HCT116 (cell line): ENCODE results near the gene POT1.

Experiments
- CEBPB ChIP-seq: IDR thresholded peaks from 2 replicates; pipeline ENCODE4 v1.6.1; 2012; ENCODE audit warnings: low read depth
- EZH2phosphoT487 ChIP-seq: fragments of 200-600 bp; IDR thresholded peaks from 2 replicates; pipeline ENCODE4 v1.6.1; 2018; ENCODE audit warnings: antibody characterized with exemption, borderline replicate concordance
- SIN3A ChIP-seq: IDR thresholded peaks from 2 replicates; pipeline ENCODE4 v1.6.1; 2012; ENCODE audit warnings: low read depth
- TF ChIP-seq, protein P1 (sequence below), 3 experiments: fragments of 200-600 bp in 1 of 3; sonication (generic) in 1 of 3; IDR thresholded peaks in 2 of 3; conservative IDR thresholded peaks in 1 of 3; 2 replicates each; pipeline ENCODE4 v1.5.1; 2012 to 2017; ENCODE audit warnings: low read depth in 2 of 3, low read length in 2 of 3, antibody characterized with exemption in 1 of 3, borderline replicate concordance in 1 of 3, control low read depth in 1 of 3, mild to moderate bottlenecking in 1 of 3, mixed read lengths in 1 of 3, mixed run types in 1 of 3, moderate library complexity in 1 of 3; ENCODE audit not compliant: insufficient read depth in 1 of 3

GRCh38 chr7:124929467-124930172 is at the start of gene POT1:
- TF ChIP-seq CEBPB = no peak
- 0 out of 2 replicates have a peak, but pooled peaks have one; percentile 14 for TF ChIP-seq SIN3A
- TF ChIP-seq EZH2phosphoT487 = no peak
- TF ChIP-seq, protein P1, sequence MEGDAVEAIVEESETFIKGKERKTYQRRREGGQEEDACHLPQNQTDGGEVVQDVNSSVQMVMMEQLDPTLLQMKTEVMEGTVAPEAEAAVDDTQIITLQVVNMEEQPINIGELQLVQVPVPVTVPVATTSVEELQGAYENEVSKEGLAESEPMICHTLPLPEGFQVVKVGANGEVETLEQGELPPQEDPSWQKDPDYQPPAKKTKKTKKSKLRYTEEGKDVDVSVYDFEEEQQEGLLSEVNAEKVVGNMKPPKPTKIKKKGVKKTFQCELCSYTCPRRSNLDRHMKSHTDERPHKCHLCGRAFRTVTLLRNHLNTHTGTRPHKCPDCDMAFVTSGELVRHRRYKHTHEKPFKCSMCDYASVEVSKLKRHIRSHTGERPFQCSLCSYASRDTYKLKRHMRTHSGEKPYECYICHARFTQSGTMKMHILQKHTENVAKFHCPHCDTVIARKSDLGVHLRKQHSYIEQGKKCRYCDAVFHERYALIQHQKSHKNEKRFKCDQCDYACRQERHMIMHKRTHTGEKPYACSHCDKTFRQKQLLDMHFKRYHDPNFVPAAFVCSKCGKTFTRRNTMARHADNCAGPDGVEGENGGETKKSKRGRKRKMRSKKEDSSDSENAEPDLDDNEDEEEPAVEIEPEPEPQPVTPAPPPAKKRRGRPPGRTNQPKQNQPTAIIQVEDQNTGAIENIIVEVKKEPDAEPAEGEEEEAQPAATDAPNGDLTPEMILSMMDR (IDR thresholded peaks at IDR 0.05 in 2 of 3, conservative IDR thresholded peaks at IDR 0.05 in 1 of 3; ENCODE audit: borderline replicate concordance in 1 of 3, insufficient read depth in 1 of 3, low read depth in 2 of 3, low read length in 2 of 3) = no peak
